SK-N-SH treated with all-trans-retinoic acid at 6 μM for 48 hours (cell line): ENCODE results near the gene PMM2.

Source experiments
- ATAC-seq: fragments of 200-7000 bp; cut with Tn5 transposase; 3 replicates; pipeline ENCODE4 v1.9.1; 2020; ENCODE audit warnings: mild to moderate bottlenecking, moderate library complexity
- ARNTL ChIP-seq: fragments of 450-650 bp; formaldehyde crosslinking; IDR thresholded peaks from 2 replicates; pipeline ENCODE4 v1.5.0; 2020; ENCODE audit warnings: low read depth, mild to moderate bottlenecking, moderate library complexity, borderline replicate concordance
- CSDC2 ChIP-seq: fragments of 250-450 bp; sonication (Bioruptor Pico); IDR thresholded peaks from 2 replicates; pipeline ENCODE4 v1.5.0; 2020; ENCODE audit warnings: mild to moderate bottlenecking, moderate library complexity
- ESRRG ChIP-seq: fragments of 250-450 bp; sonication (Bioruptor Pico); IDR thresholded peaks from 2 replicates; pipeline ENCODE4 v1.6.1; 2021; ENCODE audit warnings: mild to moderate bottlenecking
- GLIS3 ChIP-seq: fragments of 250-450 bp; sonication (Bioruptor Pico); IDR thresholded peaks from 2 replicates; pipeline ENCODE4 v1.5.0; 2020; ENCODE audit warnings: mild to moderate bottlenecking, moderate library complexity
- ISL1 ChIP-seq: fragments of 250-450 bp; sonication (Bioruptor Pico); IDR thresholded peaks from 2 replicates; pipeline ENCODE4 v2.1.2; 2022; ENCODE audit warnings: mild to moderate bottlenecking, moderate library complexity
- PATZ1 ChIP-seq: fragments of 250-450 bp; sonication (Bioruptor Pico); IDR thresholded peaks from 2 replicates; pipeline ENCODE4 v1.8.0; 2020; ENCODE audit warnings: mild to moderate bottlenecking, moderate library complexity, borderline replicate concordance
- PPARA ChIP-seq: fragments of 250-450 bp; sonication (Bioruptor Pico); IDR thresholded peaks from 2 replicates; pipeline ENCODE4 v1.5.0; 2020; ENCODE audit warnings: mild to moderate bottlenecking, borderline replicate concordance
- RARB ChIP-seq: fragments of 250-450 bp; sonication (Bioruptor Pico); IDR thresholded peaks from 2 replicates; pipeline ENCODE4 v1.8.0; 2021; ENCODE audit warnings: mild to moderate bottlenecking, moderate library complexity
- SNAI2 ChIP-seq: fragments of 250-450 bp; sonication (Bioruptor Pico); IDR thresholded peaks from 2 replicates; pipeline ENCODE4 v1.5.0; 2020; ENCODE audit warnings: mild to moderate bottlenecking, moderate library complexity
- TCF4 ChIP-seq: fragments of 250-450 bp; sonication (Bioruptor Pico); IDR thresholded peaks from 2 replicates; pipeline ENCODE4 v1.8.0; 2021; ENCODE audit warnings: mild to moderate bottlenecking, moderate library complexity, borderline replicate concordance
- TOX ChIP-seq: fragments of 250-450 bp; sonication (Bioruptor Pico); IDR thresholded peaks from 2 replicates; pipeline ENCODE4 v1.8.0; 2021; ENCODE audit warnings: mild to moderate bottlenecking, moderate library complexity, borderline replicate concordance
- ZC3H10 ChIP-seq: fragments of 250-450 bp; sonication (Bioruptor Pico); IDR thresholded peaks from 2 replicates; pipeline ENCODE4 v1.5.1; 2021; ENCODE audit warnings: mild to moderate bottlenecking, moderate library complexity
- ZFP3 ChIP-seq: fragments of 250-450 bp; sonication (Bioruptor Pico); IDR thresholded peaks from 2 replicates; pipeline ENCODE4 v1.5.0; 2020; ENCODE audit warnings: mild to moderate bottlenecking, moderate library complexity
- ZFP30 ChIP-seq: fragments of 450-650 bp; formaldehyde crosslinking; IDR thresholded peaks from 2 replicates; pipeline ENCODE4 v1.5.0; 2022; ENCODE audit warnings: mild to moderate bottlenecking, moderate library complexity
- ZNF565 ChIP-seq: fragments of 450-650 bp; formaldehyde crosslinking; conservative IDR thresholded peaks from 2 replicates; pipeline ENCODE4 v1.5.0; 2020; ENCODE audit warnings: low read depth, mild to moderate bottlenecking, moderate library complexity
- ZNF70 ChIP-seq: fragments of 450-650 bp; formaldehyde crosslinking; IDR thresholded peaks from 2 replicates; pipeline ENCODE4 v1.5.0; 2020; ENCODE audit warnings: mild to moderate bottlenecking, moderate library complexity
- TF ChIP-seq, protein P1 (sequence below): fragments of 250-450 bp; sonication (Bioruptor Pico); IDR thresholded peaks from 2 replicates; pipeline ENCODE4 v1.8.0; 2021; ENCODE audit warnings: low read depth, mild to moderate bottlenecking, moderate library complexity, borderline replicate concordance
- TF ChIP-seq, protein P2 (sequence below): fragments of 250-450 bp; sonication (Bioruptor Pico); IDR thresholded peaks from 2 replicates; pipeline ENCODE4 v1.5.1; 2021; ENCODE audit warnings: mild to moderate bottlenecking, moderate library complexity
- TF ChIP-seq, protein P3 (sequence below): fragments of 250-450 bp; sonication (Bioruptor Pico); IDR thresholded peaks from 2 replicates; pipeline ENCODE4 v1.5.0; 2020; ENCODE audit warnings: mild to moderate bottlenecking, moderate library complexity
- TF ChIP-seq, protein P4 (sequence below): fragments of 250-450 bp; sonication (Bioruptor Pico); IDR thresholded peaks from 2 replicates; pipeline ENCODE4 v1.5.1; 2020; ENCODE audit warnings: low read depth, mild to moderate bottlenecking, moderate library complexity

PMM2 gene

GRCh38 chr16:8849411-8850011 lies 51.9 kb downstream of the PMM2 start (continued):
- TF ChIP-seq RARB (CRISPR knock-in tag) = no peak

GRCh38 chr16:8850279-8850885 lies 52.7 kb downstream of the PMM2 start:
- no peak for TF ChIP-seq ZFP3
- TF ChIP-seq, protein P1, sequence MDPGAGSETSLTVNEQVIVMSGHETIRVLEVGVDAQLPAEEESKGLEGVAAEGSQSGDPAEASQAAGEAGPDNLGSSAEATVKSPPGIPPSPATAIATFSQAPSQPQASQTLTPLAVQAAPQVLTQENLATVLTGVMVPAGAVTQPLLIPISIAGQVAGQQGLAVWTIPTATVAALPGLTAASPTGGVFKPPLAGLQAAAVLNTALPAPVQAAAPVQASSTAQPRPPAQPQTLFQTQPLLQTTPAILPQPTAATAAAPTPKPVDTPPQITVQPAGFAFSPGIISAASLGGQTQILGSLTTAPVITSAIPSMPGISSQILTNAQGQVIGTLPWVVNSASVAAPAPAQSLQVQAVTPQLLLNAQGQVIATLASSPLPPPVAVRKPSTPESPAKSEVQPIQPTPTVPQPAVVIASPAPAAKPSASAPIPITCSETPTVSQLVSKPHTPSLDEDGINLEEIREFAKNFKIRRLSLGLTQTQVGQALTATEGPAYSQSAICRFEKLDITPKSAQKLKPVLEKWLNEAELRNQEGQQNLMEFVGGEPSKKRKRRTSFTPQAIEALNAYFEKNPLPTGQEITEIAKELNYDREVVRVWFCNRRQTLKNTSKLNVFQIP (CRISPR knock-in tag) = no peak
- no peak for TF ChIP-seq CSDC2
- no peak for TF ChIP-seq ZC3H10 (CRISPR knock-in tag)
- TF ChIP-seq RARB (CRISPR knock-in tag) = no peak
- TF ChIP-seq TCF4 (CRISPR knock-in tag) = no peak
- no peak for TF ChIP-seq ZFP30 (CRISPR knock-in tag)
- TF ChIP-seq ISL1 (CRISPR knock-in tag) = no peak
- no peak for TF ChIP-seq ZNF70 (CRISPR knock-in tag)
- TF ChIP-seq PPARA (CRISPR knock-in tag) = no peak
- no peak for TF ChIP-seq ZNF565
- TF ChIP-seq TOX = no peak
- TF ChIP-seq, protein P2, sequence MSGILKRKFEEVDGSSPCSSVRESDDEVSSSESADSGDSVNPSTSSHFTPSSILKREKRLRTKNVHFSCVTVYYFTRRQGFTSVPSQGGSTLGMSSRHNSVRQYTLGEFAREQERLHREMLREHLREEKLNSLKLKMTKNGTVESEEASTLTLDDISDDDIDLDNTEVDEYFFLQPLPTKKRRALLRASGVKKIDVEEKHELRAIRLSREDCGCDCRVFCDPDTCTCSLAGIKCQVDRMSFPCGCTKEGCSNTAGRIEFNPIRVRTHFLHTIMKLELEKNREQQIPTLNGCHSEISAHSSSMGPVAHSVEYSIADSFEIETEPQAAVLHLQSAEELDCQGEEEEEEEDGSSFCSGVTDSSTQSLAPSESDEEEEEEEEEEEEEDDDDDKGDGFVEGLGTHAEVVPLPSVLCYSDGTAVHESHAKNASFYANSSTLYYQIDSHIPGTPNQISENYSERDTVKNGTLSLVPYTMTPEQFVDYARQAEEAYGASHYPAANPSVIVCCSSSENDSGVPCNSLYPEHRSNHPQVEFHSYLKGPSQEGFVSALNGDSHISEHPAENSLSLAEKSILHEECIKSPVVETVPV (CRISPR knock-in tag) = no peak
- no peak for TF ChIP-seq GLIS3
- peak; percentile 64 for ATAC-seq

DNA sequence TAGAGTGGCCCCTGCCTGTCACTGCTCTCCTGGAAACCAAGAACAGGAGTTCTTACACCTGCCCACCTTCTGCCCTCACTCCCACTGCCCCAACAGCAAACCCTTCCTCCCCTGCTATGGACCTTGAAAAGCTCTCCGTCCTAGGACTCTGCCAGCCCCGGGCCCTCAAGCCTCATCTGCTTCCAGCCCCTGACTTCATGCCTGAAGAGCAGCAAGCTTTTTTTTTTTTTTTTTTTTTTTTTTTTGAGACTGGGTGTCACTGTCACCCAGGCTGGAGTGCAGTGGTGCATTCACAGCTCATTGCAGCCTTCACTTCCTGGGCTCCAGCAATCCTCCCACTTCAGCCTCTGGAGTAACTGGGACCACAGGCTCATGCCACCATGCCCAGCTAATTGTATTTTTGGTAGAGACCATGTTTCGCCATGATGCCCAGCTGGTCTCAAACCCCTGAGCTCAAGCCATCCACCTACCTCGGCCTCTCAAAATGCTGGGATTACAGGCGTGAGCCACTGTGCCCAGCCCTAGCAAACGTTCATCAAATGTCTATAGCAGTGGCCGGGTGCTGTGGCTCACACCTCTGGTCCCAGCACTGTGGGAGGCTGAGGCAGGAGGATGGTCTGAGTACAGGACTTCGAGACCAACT lies 54.2 kb downstream of the PMM2 start:
- ATAC-seq = no peak
- TF ChIP-seq GLIS3 = no peak
- TF ChIP-seq ZNF70 (CRISPR knock-in tag) = no peak
- TF ChIP-seq CSDC2 = no peak
- no peak for TF ChIP-seq ZNF565
- TF ChIP-seq ZC3H10 (CRISPR knock-in tag) = no peak
- TF ChIP-seq, protein P3, sequence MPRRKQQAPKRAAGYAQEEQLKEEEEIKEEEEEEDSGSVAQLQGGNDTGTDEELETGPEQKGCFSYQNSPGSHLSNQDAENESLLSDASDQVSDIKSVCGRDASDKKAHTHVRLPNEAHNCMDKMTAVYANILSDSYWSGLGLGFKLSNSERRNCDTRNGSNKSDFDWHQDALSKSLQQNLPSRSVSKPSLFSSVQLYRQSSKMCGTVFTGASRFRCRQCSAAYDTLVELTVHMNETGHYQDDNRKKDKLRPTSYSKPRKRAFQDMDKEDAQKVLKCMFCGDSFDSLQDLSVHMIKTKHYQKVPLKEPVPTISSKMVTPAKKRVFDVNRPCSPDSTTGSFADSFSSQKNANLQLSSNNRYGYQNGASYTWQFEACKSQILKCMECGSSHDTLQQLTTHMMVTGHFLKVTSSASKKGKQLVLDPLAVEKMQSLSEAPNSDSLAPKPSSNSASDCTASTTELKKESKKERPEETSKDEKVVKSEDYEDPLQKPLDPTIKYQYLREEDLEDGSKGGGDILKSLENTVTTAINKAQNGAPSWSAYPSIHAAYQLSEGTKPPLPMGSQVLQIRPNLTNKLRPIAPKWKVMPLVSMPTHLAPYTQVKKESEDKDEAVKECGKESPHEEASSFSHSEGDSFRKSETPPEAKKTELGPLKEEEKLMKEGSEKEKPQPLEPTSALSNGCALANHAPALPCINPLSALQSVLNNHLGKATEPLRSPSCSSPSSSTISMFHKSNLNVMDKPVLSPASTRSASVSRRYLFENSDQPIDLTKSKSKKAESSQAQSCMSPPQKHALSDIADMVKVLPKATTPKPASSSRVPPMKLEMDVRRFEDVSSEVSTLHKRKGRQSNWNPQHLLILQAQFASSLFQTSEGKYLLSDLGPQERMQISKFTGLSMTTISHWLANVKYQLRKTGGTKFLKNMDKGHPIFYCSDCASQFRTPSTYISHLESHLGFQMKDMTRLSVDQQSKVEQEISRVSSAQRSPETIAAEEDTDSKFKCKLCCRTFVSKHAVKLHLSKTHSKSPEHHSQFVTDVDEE (CRISPR knock-in tag) = no peak
- TF ChIP-seq SNAI2 = no peak
- TF ChIP-seq TOX = no peak
- no peak for TF ChIP-seq ZFP30 (CRISPR knock-in tag)
- no peak for TF ChIP-seq RARB (CRISPR knock-in tag)
- TF ChIP-seq, protein P4, sequence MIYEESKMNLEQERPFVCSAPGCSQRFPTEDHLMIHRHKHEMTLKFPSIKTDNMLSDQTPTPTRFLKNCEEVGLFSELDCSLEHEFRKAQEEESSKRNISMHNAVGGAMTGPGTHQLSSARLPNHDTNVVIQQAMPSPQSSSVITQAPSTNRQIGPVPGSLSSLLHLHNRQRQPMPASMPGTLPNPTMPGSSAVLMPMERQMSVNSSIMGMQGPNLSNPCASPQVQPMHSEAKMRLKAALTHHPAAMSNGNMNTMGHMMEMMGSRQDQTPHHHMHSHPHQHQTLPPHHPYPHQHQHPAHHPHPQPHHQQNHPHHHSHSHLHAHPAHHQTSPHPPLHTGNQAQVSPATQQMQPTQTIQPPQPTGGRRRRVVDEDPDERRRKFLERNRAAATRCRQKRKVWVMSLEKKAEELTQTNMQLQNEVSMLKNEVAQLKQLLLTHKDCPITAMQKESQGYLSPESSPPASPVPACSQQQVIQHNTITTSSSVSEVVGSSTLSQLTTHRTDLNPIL (CRISPR knock-in tag) = no peak
- TF ChIP-seq PPARA (CRISPR knock-in tag) = no peak
- TF ChIP-seq, protein P2 (CRISPR knock-in tag) = no peak
- TF ChIP-seq ESRRG (CRISPR knock-in tag) = no peak
- TF ChIP-seq PATZ1 (CRISPR knock-in tag) = no peak
- TF ChIP-seq ARNTL = no peak
- TF ChIP-seq TCF4 (CRISPR knock-in tag) = no peak
- TF ChIP-seq, protein P1 (CRISPR knock-in tag) = no peak
